GF-D8 (cell line): ENCODE data around the gene ZNRF2.
"Not testable (repeated sequence)": the region's sequence is repeated elsewhere in the genome, so short reads cannot be mapped to it uniquely, and the experiment has no call there.

Experiments used
- DNase-seq: peaks from one replicate; lab custom pipeline; 2025; lab: John Stamatoyannopoulos, UW

The ZNRF2 gene

GRCh38 chr7:30363778-30364563, 79.6 kb downstream of the ZNRF2 start:
- DNase-seq, result no peak

- DNase-seq, result no peak
Observed at GRCh38 chr7:30364773-30365172, 80.4 kb downstream of the ZNRF2 start.

DNA sequence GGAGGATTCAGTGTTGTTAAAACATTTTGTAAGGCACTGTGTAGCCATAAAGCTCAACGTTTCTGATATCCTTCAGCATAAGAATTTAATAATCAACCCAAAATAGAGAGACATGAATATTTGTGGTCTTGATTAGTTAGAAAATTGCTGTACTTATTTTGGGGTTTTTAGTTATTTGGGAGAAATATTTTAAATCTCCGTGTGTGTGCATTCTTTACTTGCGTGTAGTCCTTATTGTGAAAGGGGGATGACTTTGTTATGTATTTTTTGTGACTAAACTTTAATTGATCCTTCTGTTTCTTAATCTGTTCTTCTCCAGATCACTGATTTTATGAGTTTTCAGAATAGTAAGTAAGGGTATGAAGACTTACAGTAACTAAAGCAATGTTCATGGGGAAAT, 81.2 kb downstream of the ZNRF2 start:
- no peak for DNase-seq

DNA sequence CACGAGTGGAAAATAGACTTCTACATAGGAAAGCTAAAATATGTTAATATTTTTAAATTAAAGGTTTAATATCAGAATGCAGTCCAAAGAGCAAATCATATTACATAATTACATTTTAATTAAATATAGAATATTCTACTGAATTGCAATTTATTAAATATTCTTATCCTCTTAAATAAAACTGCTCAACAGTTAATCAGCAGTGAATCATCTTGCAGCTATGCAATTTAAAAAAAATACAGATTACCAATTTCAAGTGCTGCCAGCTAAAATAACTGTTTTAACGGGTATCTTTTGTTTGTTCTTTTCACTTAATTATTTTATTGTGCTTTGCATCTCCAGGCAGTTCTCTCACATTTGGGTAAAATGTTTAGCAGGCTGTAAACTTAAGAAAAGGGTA, 82.2 kb downstream of the ZNRF2 start:
- no peak for DNase-seq

DNA sequence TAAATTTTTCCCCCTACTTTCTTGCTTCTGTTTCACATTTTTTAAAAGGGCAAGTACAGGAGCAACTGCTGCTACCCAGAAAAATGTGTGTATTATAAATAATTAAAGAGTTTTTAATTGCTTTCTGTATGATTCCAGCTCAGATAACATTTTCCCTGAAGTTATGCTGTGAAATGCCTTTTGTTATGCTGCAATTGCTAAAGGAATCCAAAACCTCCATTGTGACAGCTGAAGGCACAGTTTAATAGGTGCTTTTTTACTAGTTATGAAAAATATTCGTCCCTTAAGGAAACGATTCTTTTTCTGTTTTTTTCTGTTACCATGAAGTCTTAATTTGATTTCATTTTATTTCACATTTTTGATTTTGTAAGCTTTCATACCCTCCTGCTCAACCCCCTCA, 83.2 kb downstream of the ZNRF2 start:
- no peak for DNase-seq

GRCh38 chr7:30369879-30370278, 85.5 kb downstream of the ZNRF2 start:
- no peak for DNase-seq

DNA sequence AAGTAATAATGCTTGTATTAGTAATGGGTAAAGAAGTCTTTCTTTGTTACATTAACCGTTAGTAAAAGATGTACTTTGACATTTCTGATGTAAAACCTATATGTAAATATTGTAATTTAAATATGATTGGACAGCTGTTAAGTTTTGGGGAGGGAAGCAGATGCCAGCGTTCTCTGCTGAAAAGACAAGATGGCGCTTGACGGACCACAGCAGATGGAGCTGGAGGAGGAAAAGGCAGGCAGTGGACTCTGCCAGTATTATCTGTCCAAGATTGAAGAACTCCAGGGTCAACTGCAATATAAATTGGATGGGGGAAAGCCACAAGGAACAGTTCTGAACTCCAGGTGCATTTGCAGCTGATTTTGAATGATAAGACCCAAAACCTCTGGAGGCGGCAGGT, 86.9 kb downstream of the ZNRF2 start:
- no peak for DNase-seq

DNA sequence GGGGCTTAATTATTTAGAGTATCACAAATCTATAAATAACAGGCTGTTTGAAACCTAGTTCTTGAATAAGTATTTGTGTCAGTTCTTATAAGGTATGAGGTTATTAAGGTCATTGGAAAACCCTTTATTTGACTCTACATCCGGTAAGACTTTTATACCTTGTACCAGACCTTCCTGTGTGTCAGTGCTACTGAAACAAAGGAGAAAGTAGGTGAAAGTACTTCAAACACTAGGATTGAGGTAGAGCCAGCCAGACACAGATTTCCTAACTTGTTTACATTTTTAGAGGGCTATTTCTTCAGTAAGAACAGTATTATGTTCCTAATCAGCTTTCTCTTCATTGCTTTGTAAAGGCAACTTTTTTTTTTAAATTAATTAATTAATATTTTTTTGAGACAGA, 93.9 kb downstream of the ZNRF2 start:
- no peak for DNase-seq

DNA sequence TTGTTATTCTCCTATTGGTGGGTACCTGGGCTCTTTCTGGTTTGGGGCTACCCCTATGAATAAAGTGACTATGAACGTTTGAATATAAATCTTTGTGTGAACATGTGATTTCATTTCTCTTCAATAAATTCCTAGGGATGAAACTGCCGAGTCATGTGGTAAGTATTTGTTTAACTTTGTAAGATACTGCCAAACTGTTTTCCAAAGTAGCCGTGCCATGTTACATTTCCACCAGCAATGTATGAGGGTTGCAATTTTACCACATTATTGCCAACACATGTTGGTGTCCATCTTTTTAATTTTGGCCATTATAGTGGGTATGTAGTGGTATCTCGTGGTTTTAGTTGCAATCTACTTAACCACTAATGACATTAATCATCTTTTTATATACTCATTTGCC, 94.7 kb downstream of the ZNRF2 start:
- DNase-seq, result no peak

DNA sequence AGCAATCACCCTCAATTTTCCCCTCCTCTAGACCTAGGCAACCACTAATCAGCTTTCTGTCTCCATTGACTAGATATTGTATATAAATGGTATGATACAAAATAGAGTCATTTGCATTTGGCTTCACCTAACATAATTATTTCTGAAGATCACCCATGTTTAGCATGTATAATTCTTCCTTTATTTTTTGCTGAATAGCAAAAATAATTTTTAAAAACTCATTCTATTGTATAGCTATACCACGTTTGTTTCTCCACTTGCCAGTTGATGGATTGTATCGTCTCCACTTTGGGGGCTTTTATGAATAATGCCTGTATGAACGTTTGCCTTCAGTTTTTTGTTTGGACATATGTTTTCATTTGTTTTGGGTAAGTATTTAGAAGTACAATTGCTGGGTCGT, 95.3 kb downstream of the ZNRF2 start:
- DNase-seq, result no peak

DNA sequence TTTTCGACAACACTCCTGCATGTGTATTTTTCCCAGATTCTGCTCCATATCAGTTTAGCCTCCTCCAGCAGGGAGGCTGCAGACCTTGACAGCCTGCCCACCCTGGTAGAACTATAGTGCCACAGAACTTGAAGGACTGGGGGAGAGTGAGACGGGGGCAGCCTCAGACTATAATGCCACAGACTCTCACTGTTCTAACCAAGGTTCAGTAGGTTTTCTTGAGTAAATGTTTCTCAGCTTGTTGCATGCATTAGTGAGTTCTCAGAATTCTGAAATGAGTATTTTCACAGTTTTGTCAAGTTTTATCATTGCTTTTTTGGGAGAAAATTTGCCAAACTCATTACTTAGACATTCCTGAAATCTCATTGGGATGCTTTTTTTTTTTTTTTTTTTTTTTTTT, 95.9 kb downstream of the ZNRF2 start:
- DNase-seq, result no peak

DNA sequence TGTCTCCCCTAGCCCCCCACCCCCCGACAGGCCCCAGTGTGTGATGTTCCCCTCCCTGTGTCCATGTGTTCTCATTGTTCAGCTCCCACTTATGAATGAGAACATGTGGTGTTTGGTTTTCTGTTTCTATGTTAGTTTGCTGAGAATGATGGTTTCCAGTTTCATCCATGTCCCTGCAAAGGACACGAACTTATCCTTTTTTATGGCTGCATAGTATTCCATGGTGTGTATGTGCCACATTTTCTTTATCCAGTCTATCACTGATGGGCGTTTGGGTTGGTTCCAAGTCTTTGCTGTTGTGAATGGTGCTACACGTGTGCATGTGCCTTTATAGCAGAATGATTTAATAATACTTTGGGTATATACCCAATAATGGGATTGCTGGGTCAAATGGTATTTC, 96.4 kb downstream of the ZNRF2 start:
- DNase-seq, result not testable (repeated sequence)

GRCh38 chr7:30382607-30383006, 98.2 kb downstream of the ZNRF2 start:
- DNase-seq, result no peak

DNA sequence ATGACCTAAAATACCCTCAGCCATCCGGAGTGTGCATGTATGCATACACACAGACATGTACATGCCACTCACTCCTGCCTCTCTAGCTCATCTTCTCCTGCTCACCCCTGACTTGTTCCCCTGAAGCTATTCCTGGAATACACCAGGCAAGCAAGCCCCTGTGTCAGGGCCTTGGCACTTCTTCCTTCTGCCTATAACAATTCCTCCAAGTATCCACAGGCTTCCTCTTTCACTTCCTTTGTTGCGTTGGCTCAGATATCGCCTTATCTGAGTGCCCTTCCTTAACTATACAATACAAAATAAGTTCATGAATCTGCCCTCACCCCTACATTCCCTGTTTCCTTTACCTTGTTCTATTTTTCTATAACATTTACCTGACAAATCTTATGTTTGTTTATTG, 105.4 kb downstream of the ZNRF2 start:
- no peak for DNase-seq

DNA sequence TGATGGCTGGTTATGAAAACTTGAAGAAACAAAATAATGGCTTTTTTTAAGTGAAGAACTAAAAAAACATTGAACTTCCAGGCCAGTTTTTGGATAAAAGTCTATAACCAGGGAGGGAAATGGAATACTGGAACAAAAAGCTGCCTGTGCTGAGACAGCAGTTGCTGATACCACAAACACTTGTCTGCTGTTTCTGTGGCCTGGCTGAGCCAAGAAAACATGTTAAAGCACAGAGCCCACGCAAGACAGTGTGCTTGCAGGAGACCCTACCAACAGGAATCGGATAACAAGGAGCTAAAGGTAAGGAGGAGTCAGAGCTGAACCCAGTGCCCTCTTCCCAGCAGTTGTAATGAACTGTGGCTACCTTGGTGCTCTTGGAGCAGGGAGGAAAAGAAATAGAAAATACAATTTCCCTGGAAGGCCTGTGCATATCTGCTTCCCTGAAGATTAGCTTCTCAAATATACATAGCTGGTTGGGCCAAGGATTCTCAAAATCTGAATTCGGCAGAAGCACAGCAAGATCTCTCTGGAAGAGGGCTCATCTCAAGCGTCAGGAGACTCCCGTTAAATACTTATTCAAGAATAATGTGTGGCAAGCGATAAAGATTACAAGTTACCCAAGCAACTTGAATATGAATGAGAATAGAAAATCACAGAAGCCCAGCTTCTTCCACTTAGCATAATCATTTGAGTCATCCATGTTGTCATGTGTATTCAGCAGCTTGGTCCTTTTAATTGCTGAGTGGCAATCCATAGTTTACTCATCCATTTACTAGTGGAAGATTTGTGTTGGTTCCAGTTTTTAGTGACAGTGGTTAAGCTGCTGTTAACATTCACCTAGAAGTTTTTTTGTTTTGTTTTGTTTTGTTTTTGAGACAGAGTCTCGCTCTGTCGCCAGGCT, 106.6 kb downstream of the ZNRF2 start:
- no peak for DNase-seq

GRCh38 chr7:30391806-30392205, 107.4 kb downstream of the ZNRF2 start:
- no peak for DNase-seq

DNA sequence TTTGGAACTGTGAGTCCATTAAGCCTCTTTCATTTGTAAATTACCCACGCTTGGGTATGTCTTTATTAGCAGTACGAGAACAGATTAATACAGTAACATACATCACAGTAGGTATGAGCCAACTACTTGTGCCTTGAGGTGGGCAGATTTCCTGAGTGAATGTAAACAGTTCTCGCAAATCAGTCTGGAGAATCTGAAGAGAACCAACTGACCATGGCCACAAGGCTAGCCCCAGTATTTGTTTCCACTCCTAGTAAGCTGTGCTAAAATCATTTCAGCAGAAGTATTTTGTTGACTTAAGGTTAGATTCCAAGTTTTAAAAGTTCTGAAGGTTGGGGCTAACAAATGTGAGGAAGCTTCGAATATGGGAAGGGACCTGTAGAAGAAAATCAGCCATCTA, 111.3 kb downstream of the ZNRF2 start:
- DNase-seq, result no peak

- DNase-seq, result no peak
Observed at GRCh38 chr7:30396389-30396788, 112.0 kb downstream of the ZNRF2 start.

- no peak for DNase-seq
Observed at GRCh38 chr7:30403477-30403876, 119.1 kb downstream of the ZNRF2 start.

DNA sequence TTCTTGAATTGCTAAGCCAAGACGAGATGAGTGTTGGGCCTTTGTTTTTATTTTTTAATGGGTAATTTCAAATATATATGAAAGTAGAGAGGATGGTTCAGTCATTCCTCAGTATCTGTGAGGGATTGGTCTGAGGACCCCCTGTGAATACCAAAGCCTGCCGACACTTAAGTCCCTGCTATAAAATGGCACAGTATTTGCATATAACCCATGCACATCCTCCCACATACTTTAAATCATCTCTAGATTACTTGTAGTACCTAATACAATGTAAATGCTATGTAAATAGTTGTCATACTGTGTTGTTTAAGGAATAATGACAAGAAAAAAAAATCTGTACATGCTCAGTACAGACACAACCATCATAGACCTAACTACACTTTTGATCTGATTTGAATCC, 120.8 kb downstream of the ZNRF2 start:
- DNase-seq, result no peak

DNA sequence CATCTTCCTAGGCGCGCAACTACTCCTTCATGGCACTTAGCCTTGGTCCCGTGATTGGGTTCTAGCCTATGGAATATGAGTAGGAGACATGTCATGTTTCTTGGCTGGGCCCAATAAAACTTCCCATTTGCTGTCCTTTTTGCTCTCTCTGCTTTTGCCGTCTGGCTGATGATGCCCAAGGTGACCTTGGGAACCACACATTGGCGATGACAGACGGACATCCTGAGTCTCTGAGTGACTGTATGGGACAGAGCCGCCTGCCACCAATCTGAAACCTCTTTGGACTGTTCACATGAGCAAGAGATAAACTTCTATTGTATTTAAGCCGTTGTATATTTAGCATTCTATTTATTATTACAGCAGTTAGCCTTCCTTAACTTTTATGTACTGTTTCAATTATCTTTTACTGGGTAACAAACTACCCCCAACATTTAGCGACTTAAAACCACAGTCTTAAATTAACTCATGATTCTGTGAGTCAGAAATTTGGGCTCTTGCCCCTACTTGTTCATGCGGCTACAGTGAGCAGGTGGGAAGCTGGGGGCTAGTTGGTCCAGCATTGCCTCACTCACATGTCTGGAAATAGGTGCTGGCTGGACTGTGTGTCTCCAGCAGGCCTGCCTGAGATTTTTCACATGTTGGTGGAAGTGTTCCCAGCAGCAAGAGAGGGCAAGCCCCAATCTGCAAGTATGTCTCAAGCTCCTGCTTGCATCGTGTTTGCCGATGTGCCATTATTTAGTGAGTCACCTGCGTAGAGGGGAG, 122.4 kb downstream of the ZNRF2 start:
- no peak for DNase-seq

DNA sequence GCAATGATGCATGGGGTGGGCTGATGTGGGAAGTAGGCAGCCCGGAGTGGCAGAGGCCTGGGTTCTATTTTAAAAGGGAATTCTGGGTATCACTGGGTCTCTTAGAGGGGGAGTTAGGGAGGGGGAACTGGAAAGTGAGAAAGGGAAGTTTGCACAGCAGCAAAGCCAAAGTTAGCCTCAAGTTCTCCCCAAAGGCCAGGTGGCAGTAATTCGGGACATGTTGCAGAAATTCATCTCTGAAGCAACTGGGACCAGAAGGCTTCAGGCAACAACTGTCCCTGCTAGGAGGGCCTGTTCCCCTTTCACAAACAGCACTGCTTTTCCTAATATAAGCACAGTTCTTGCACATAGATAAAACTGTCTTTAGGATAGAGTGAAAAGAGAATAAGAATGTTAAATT, 126.8 kb downstream of the ZNRF2 start:
- DNase-seq, result peak; percentile 22

GRCh38 chr7:30411897-30412296, 127.5 kb downstream of the ZNRF2 start:
- no peak for DNase-seq
